Spleen (tissue), 7 donors: ENCODE data around the gene ZCCHC7.

Source experiments
- CTCF ChIP-seq, 11 experiments: fragments of 200-600 bp in 7 of 11; fragments of 450-650 bp in 4 of 11; sonication (generic) in 4 of 11; IDR thresholded peaks in 8 of 11; conservative IDR thresholded peaks in 3 of 11; 1 replicate in 7 of 11; 2 replicates in 4 of 11; pipeline versions ENCODE4 v1.4.0 to v1.8.0; 2016 to 2021; ENCODE audit warnings: antibody characterized with exemption in 11 of 11, inconsistent platforms in 4 of 11, mild to moderate bottlenecking in 1 of 11
- POLR2A ChIP-seq, 3 donors: fragments of 450-650 bp; IDR thresholded peaks; one replicate each; pipeline ENCODE4 v1.5.1; 2017; ENCODE audit warnings: antibody characterized with exemption in 3 of 3, mild to moderate bottlenecking in 1 of 3
- POLR2AphosphoS5 ChIP-seq, 3 donors: sonication (generic); formaldehyde crosslinking; IDR thresholded peaks; one replicate each; pipeline ENCODE4 v1.5.1; 2017; ENCODE audit warnings: antibody characterized with exemption in 3 of 3
- donor health status: DM: no; HTN: no; CAD: no; lungs with moderate emphysema.
- donor health status: DM: no; HTN: no; CAD: no.
- donor health status: DM: no; HTN: no; CAD: no.

DNA sequence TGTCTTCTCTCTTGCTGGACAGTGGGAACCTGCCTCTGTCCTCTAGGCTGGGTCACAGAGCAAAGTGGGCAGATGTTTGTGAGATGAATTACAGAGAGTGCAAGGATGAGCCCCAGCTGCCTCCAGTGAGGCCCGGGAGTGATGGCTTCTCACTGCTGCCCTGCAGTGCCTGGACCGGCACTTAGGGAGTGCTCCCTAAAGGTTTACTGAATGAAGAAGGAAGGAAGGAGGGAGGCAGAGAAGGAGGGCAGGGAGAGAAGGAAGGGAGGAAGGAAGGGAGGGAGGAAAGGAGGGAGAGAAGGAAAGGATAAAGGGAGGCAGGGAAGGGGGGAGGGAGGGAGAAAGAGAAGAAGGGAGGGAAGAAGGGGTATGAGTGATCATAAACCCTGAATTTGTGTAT is 259.5 kb downstream of the ZCCHC7 start:
- no peak for TF ChIP-seq POLR2AphosphoS5 (IDR thresholded peaks at IDR 0.05)
- TF ChIP-seq CTCF (IDR thresholded peaks at IDR 0.05 in 8 of 11, conservative IDR thresholded peaks at IDR 0.05 in 3 of 11) = no peak
- no peak for TF ChIP-seq POLR2A (IDR thresholded peaks at IDR 0.05)
